RWPE2 (cell line): ENCODE data around the gene RAB39B.

Experiments
- ATAC-seq: fragments of 200-7000 bp; cut with Tn5 transposase; 3 replicates; pipeline ENCODE4 v1.9.1; 2021; ENCODE audit warnings: low read depth
- DNase-seq: peaks from one replicate; pipeline ENCODE4 v3.0.0-alpha.2; 2020; ENCODE audit warnings: low spot score
- H3K27ac ChIP-seq: fragments of 450-650 bp; 2 replicates; pipeline ENCODE4 v1.5.1; 2017; ENCODE audit warnings: mild to moderate bottlenecking; ENCODE audit not compliant: poor library complexity, severe bottlenecking
- H3K27me3 ChIP-seq: fragments of 250-450 bp; sonication (Bioruptor Pico); 2 replicates; pipeline ENCODE4 v1.5.1; 2021; ENCODE audit warnings: mild to moderate bottlenecking, moderate library complexity; ENCODE audit not compliant: insufficient read depth, poor library complexity, severe bottlenecking
- H3K36me3 ChIP-seq: fragments of 250-450 bp; sonication (Bioruptor Pico); 2 replicates; pipeline ENCODE4 v1.5.1; 2020; ENCODE audit warnings: low read depth, mild to moderate bottlenecking, moderate library complexity
- H3K4me1 ChIP-seq: fragments of 250-450 bp; sonication (Bioruptor Pico); 2 replicates; pipeline ENCODE4 v1.5.1; 2021; ENCODE audit warnings: mild to moderate bottlenecking, moderate library complexity; ENCODE audit not compliant: insufficient read depth, poor library complexity, severe bottlenecking
- H3K4me3 ChIP-seq: fragments of 250-450 bp; sonication (Bioruptor Pico); 2 replicates; pipeline ENCODE4 v1.5.1; 2021; ENCODE audit warnings: mild to moderate bottlenecking, moderate library complexity; ENCODE audit not compliant: severe bottlenecking
- H3K9me3 ChIP-seq: fragments of 250-450 bp; sonication (Bioruptor Pico); 2 replicates; pipeline ENCODE4 v1.5.1; 2021; ENCODE audit warnings: mild to moderate bottlenecking, moderate library complexity; ENCODE audit not compliant: severe bottlenecking
- TF ChIP-seq, protein P1 (sequence below): fragments of 450-650 bp; IDR thresholded peaks from one replicate; pipeline ENCODE4 v1.5.1; 2017; ENCODE audit warnings: mild to moderate bottlenecking, moderate library complexity; ENCODE audit not compliant: poor library complexity, severe bottlenecking

RAB39B gene

DNA sequence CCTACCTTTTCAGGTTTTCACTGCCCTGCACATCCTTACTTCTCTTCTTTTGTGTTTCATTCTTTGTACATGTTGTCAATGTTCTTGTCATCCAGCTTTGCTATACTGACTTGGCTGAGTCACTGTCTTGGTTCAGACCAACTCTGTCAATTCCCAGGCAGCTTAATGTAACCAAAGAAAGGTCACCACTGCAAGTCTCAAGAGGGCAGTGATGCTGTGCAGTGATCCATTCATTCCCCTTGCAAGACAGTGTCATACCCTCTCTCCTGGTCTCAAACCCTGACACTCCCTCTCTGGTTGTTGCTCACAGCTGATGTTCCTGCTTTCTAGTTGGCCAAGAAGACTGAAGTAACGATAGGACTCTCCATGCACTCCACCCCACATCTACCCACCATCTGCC, 17.5 kb downstream of the RAB39B start:
- no peak for ATAC-seq
- TF ChIP-seq, protein P1, sequence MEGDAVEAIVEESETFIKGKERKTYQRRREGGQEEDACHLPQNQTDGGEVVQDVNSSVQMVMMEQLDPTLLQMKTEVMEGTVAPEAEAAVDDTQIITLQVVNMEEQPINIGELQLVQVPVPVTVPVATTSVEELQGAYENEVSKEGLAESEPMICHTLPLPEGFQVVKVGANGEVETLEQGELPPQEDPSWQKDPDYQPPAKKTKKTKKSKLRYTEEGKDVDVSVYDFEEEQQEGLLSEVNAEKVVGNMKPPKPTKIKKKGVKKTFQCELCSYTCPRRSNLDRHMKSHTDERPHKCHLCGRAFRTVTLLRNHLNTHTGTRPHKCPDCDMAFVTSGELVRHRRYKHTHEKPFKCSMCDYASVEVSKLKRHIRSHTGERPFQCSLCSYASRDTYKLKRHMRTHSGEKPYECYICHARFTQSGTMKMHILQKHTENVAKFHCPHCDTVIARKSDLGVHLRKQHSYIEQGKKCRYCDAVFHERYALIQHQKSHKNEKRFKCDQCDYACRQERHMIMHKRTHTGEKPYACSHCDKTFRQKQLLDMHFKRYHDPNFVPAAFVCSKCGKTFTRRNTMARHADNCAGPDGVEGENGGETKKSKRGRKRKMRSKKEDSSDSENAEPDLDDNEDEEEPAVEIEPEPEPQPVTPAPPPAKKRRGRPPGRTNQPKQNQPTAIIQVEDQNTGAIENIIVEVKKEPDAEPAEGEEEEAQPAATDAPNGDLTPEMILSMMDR, result no peak
- H3K9me3 ChIP-seq, result no peaks in the 10 kb centered on the region

DNA sequence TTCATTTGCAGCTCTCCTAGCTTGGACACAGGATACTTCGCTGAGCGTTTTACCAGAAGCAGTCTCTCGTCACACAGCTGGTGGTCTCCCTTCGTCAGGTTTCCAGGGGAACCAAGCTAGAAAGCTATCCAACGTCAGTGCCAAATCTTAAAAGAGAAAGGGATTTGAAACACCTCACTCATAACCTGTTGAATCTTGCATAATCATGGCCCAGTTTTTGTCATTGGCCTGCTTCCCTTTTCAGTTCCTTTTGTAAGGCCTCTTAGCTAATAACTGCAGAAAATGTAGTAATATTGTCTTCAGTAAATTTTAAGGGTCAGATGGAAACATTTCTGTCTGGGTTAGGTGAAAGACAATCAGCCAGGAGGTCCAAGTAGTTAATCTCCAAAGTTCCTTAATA, 22.0 kb downstream of the RAB39B start:
- Histone ChIP-seq H3K4me3 (no peak overlapping the region), H3K27me3 (no peaks in the 10 kb centered on the region), H3K36me3 (peaks cover 13% of the 10 kb centered on the region; the same call in 1 of the 2 replicates), H3K4me1 (no peaks in the 10 kb centered on the region), H3K27ac (no peak overlapping the region), H3K9me3 (no peaks in the 10 kb centered on the region)
- DNase-seq (no peak), ATAC-seq (no peak)
- TF ChIP-seq, protein P1, result no peak

More for the DNA sequence above, 17.5 kb downstream of the RAB39B start:
- Histone ChIP-seq H3K4me3 (no peak overlapping the region), H3K27me3 (no peaks in the 10 kb centered on the region), H3K27ac (no peak overlapping the region), H3K36me3 (no peaks in the 10 kb centered on the region), H3K4me1 (no peaks in the 10 kb centered on the region)
- DNase-seq, result no peak

DNA sequence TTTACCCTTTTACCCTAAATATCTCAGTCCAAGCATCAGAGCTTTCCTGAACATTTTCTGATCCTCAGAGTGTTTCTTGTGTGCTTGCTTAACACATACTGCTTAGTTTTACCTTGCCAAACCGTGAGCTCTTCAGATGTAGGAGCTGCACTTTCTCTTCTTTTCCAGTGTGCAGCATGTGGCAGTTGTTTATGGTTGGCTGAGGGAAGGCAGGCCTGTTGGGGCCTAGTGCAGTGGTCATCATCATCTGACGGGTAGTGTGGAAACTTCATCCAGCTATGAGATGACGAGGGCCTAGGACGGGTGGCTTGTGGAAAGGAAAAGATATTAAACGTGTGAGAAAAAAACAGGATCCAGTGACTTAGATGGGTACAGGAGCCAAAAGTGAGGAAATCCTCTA, 26.6 kb downstream of the RAB39B start:
- TF ChIP-seq, protein P1, result no peak
- Histone ChIP-seq H3K36me3 (peaks cover 32% of the 10 kb centered on the region), H3K4me3 (no peak overlapping the region), H3K4me1 (no peaks in the 10 kb centered on the region), H3K27me3 (no peaks in the 10 kb centered on the region), H3K27ac (no peak overlapping the region), H3K9me3 (no peaks in the 10 kb centered on the region)
- ATAC-seq, result no peak
- no peak for DNase-seq

DNA sequence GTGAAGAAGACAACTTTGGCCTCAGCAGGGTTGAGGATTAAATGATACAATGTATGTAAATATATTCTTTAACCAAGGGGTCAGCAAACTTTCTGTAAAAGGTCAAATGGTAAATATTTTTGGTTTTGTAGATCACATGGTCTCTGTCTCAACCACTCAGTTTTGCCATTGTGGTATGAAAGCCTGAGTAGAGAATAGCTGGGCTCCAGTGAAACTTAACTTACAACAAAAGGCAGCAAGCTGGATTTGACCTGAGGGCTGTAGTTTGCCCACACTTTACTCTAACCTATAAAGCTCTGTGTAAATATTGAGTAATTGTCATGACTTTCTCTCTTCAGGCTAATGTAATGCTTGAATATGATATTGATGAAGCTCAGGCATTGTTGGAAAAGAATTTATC, 28.4 kb downstream of the RAB39B start:
- ATAC-seq, result peak; percentile 58; the same call in 2 of the 3 replicates

DNA sequence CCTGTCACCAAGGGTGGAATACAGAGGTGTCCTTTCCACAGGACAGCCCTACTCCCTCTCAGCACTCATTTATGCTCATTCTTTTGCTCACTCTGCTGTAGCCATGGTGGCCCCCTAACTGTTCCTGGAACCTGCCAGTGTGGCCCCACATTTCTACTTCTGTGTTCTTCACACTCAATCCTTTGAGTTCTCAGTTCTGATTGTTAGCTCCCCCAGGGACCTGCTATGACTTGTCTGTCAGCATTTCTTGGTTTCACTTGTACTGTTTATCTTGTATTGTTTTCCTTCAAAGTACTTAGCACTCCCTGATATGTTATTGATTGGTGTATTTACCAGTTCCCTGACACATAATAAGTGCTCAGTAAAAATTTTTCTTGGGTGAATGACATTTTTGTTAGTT, 33.1 kb downstream of the RAB39B start:
- Histone ChIP-seq H3K27ac (no peak overlapping the region), H3K4me3 (no peak overlapping the region), H3K9me3 (no peaks in the 10 kb centered on the region), H3K27me3 (no peaks in the 10 kb centered on the region), H3K36me3 (peaks cover 30% of the 10 kb centered on the region), H3K4me1 (no peaks in the 10 kb centered on the region)
- TF ChIP-seq, protein P1, result no peak
- ATAC-seq (no peak), DNase-seq (no peak)

More for the DNA sequence above, 28.4 kb downstream of the RAB39B start:
- TF ChIP-seq, protein P1, result no peak
- DNase-seq, result no peak
- peaks cover 32% of the 10 kb centered on the region for H3K36me3 ChIP-seq
- H3K4me1 ChIP-seq, result no peaks in the 10 kb centered on the region
- H3K27ac ChIP-seq, result no peak overlapping the region
- no peaks in the 10 kb centered on the region for H3K27me3 ChIP-seq
- H3K9me3 ChIP-seq, result no peaks in the 10 kb centered on the region
- no peak overlapping the region for H3K4me3 ChIP-seq
